Upper lobe of left lung (tissue), 6 donors: ENCODE results near the gene CDH15. TPM values are rescaled to one million over a fixed set of nuclear protein-coding genes. Genes with fewer than 3 reads are reported as not detected.

ENCODE experiments used
- ATAC-seq, 2 donors: fragments of 200-7000 bp; cut with Tn5 transposase; one replicate each; pipeline ENCODE4 v1.9.1; 2022; ENCODE audit warnings: mild to moderate bottlenecking in 2 of 2, moderate library complexity in 2 of 2; ENCODE audit not compliant: low FRiP score in 2 of 2
- DNase-seq, 2 donors: peaks; one replicate each; pipeline ENCODE4 v3.0.0-alpha.2; 2019 to 2020
- H3K27ac ChIP-seq, 4 donors: fragments of 200-600 bp; sonication (generic); one replicate each; pipeline ENCODE4 v1.5.1; 2016 to 2019
- H3K27me3 ChIP-seq, 4 donors: fragments of 200-600 bp; sonication (generic); one replicate each; pipeline ENCODE4 v1.5.1; 2017 to 2019
- H3K36me3 ChIP-seq, 4 donors: fragments of 200-600 bp; sonication (generic); one replicate each; pipeline ENCODE4 v1.5.1; 2016 to 2019
- H3K4me1 ChIP-seq, 4 donors: fragments of 200-600 bp; sonication (generic); one replicate each; pipeline ENCODE4 v1.5.1; 2018 to 2019
- H3K4me3 ChIP-seq, 4 donors: fragments of 200-600 bp; sonication (generic); one replicate each; pipeline ENCODE4 v1.5.1; 2017 to 2019; ENCODE audit warnings: mild to moderate bottlenecking in 2 of 4, moderate library complexity in 1 of 4
- H3K9me3 ChIP-seq, 4 donors: fragments of 200-600 bp; sonication (generic); one replicate each; pipeline ENCODE4 v1.5.1; 2018 to 2019
- EP300 ChIP-seq, 4 donors: sonication (generic); formaldehyde crosslinking; IDR thresholded peaks; one replicate each; pipeline ENCODE4 v1.5.1; 2017; ENCODE audit warnings: antibody characterized with exemption in 4 of 4, control low read depth in 2 of 4
- POLR2A ChIP-seq, 4 donors: fragments of 450-650 bp; IDR thresholded peaks; one replicate each; pipeline ENCODE4 v1.5.1; 2016 to 2017; ENCODE audit warnings: antibody characterized with exemption in 4 of 4, mild to moderate bottlenecking in 2 of 4
- POLR2AphosphoS5 ChIP-seq, 2 donors: sonication (generic); formaldehyde crosslinking; IDR thresholded peaks; one replicate each; pipeline ENCODE4 v1.5.1; 2017; ENCODE audit warnings: antibody characterized with exemption in 2 of 2
- WGBS, 2 donors: methylation state at CpG; one replicate each; pipeline ENCODE4 v1.1.5; 2017 to 2018; 5-methylcytosine and 5-hydroxymethylcytosine counted together
- total RNA-seq, 6 donors: library from RNA; depleted of rRNA in 4 of 6; stranded (reverse); fragments of >200 nt in 4 of 6; gene quantifications; one replicate each; pipeline versions ENCODE4 v1.1.0 to v1.2.1, GENCODE V29; 2016 to 2021
- TF ChIP-seq, protein P1 (sequence below), 6 experiments: fragments of 450-650 bp in 4 of 6; fragments of 200-600 bp in 2 of 6; sonication (generic) in 2 of 6; IDR thresholded peaks; one replicate each; pipeline ENCODE4 v1.5.1; 2016 to 2019; ENCODE audit warnings: antibody characterized with exemption in 6 of 6
- donor health status: DM: no; HTN: no; CAD: no; lungs with moderate emphysema.
- donor health status: DM: no; HTN: yes; CAD: no; lungs with severe emphysema.

The CDH15 gene
- total RNA-seq, 6 donors from 2014 or later = 0.39 to 4.2 (median 1.2) TPM

DNA sequence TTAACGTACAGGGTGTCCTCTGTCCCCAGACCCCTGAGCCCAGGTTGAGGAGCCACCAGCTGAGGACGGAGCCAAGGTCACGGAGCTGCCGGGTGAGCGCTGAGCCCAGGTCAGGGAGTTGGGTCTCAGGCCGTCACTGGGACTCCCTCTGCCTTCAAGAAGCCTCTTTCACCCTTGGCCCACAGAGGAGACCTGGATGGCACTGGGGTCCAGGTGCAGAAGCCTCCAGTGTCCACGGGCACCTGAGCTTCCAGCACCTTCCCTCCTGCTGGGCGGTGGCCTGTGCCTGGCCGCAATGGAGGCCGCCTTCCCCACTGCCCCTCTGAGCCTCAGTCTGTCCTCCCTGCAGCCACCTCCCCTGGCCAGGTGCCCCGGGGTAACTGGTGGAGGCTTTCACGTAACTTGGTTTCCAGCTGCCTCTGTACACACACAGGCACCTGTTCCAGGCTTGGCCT, 31.6 kb upstream of the CDH15 start:
- H3K36me3 ChIP-seq = peaks cover 6 to 75% (median 49%) of the 10 kb centered on the region in 4 donors
- H3K27me3 ChIP-seq = no peaks in the 10 kb centered on the region
- H3K27ac ChIP-seq = no peak overlapping the region
- H3K9me3 ChIP-seq = no peaks in the 10 kb centered on the region
- DNase-seq = peak in 1 of 2 donors; percentile 45
- H3K4me3 ChIP-seq = no peak overlapping the region
- 97 to 99% methylated on average over 7 to 12 of the region's 12 CpGs for WGBS, 2 donors
- H3K4me1 ChIP-seq = no peaks in the 10 kb centered on the region
- ATAC-seq = no peak
- TF ChIP-seq EP300 (IDR thresholded peaks at IDR 0.05) = no peak

DNA sequence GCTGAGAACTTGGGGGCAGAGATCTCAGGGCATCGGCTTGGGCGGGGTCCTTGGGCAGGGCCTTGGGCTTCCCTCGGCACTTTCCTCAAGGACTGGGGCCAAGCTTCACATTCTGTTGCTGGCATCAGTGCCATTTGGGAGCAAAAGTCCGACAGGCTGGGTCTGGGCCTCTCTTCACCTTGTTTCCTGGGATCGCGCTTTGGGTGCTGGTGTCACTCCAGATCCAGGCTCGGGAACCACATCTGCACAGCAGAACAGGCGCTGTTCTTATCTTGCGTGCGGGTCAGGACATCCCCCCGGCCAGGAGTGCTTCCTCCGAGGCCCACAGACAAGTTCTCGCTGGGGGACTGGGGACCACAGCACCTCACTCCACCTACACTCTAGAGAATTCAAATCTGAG, 31.1 kb upstream of the CDH15 start:
- H3K4me3 ChIP-seq = no peak overlapping the region
- H3K4me1 ChIP-seq = no peaks in the 10 kb centered on the region
- no peak overlapping the region for H3K27ac ChIP-seq
- 95 to 96% methylated on average over 10 to 13 of the region's 13 CpGs for WGBS, 2 donors
- no peak for ATAC-seq
- peaks cover 6 to 75% (median 48%) of the 10 kb centered on the region in 4 donors for H3K36me3 ChIP-seq
- DNase-seq = no peak
- H3K9me3 ChIP-seq = no peaks in the 10 kb centered on the region
- TF ChIP-seq, protein P1, sequence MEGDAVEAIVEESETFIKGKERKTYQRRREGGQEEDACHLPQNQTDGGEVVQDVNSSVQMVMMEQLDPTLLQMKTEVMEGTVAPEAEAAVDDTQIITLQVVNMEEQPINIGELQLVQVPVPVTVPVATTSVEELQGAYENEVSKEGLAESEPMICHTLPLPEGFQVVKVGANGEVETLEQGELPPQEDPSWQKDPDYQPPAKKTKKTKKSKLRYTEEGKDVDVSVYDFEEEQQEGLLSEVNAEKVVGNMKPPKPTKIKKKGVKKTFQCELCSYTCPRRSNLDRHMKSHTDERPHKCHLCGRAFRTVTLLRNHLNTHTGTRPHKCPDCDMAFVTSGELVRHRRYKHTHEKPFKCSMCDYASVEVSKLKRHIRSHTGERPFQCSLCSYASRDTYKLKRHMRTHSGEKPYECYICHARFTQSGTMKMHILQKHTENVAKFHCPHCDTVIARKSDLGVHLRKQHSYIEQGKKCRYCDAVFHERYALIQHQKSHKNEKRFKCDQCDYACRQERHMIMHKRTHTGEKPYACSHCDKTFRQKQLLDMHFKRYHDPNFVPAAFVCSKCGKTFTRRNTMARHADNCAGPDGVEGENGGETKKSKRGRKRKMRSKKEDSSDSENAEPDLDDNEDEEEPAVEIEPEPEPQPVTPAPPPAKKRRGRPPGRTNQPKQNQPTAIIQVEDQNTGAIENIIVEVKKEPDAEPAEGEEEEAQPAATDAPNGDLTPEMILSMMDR (IDR thresholded peaks at IDR 0.05) = no peak
- TF ChIP-seq POLR2AphosphoS5 (IDR thresholded peaks at IDR 0.05) (no peak), EP300 (IDR thresholded peaks at IDR 0.05) (no peak), POLR2A (IDR thresholded peaks at IDR 0.05) (no peak)
- H3K27me3 ChIP-seq = no peaks in the 10 kb centered on the region

DNA sequence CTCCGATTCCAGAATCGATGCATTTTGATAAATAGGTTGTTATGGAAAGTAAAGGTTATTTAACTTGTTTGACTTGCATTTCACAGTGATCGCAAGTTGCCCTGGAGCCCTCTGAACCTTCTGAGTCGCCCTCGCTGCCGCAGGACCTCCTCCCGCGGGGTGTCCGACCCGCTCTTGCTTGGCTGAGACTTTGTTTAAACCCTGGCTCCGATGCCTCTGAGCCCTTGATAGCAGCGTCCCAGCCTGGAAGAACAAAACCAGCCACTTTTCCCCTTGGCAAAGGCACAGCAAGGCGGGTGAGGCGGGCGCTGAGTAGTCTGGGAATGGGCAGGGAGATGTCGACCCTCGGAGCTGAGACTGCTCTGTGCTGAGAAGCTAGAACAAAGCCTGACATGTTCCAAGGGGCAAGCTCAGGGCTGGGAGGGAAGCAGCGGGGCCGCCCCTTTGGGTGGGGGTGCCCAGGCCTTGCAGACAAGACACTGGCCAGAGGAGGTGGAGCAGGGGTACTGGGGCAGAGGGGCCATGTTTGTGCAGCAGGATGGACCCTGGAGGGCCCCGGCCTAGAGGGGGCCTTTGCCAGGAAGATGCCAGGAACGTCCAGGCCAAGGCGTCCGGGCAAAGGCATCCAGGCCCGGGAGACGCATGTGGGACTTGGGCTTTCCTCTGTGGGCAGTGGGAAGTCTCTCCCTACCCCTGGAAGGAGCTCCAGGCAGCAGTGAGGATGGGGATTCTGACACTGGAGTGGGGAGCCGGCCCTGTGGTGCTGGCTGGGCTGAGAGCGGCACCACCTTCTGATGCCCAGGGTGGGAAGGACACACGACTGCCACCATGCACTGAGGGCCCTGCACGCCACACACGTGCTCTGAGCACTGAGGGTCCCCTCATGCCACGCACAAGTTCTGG, 30.3 kb upstream of the CDH15 start:
- no peaks in the 10 kb centered on the region for H3K9me3 ChIP-seq
- ATAC-seq (no peak), DNase-seq (peak in 1 of 2 donors; percentile 60)
- H3K4me1 ChIP-seq = no peaks in the 10 kb centered on the region
- no peaks in the 10 kb centered on the region for H3K27me3 ChIP-seq
- no peak overlapping the region for H3K4me3 ChIP-seq
- 91 to 94% methylated on average over 22 to 31 of the region's 31 CpGs for WGBS, 2 donors
- H3K36me3 ChIP-seq = peaks cover 6 to 78% (median 55%) of the 10 kb centered on the region in 4 donors
- no peak overlapping the region for H3K27ac ChIP-seq
- TF ChIP-seq POLR2A (IDR thresholded peaks at IDR 0.05) (no peak), POLR2AphosphoS5 (IDR thresholded peaks at IDR 0.05) (no peak), EP300 (IDR thresholded peaks at IDR 0.05) (no peak)
- TF ChIP-seq, protein P1 (IDR thresholded peaks at IDR 0.05) = no peak

DNA sequence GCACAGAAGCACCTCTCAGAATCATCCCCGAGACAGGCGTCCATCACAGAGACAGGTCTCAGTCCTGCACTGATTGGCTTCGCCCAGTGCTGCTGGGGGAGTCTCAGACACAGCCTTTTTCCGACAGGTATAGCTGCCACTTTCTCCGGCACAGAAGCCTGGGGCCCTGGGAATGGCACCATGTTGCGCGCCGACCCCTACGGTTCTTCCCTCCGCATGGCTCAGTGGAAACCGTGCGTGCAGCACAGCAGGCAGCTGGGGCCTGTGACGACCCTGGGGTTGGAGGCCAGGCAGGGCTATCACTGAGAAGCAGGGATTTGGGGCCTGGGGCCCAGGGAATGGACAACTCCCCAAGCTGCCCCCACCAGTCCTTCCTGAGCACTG, 29.7 kb upstream of the CDH15 start:
- TF ChIP-seq POLR2AphosphoS5 (IDR thresholded peaks at IDR 0.05) = no peak
- peaks cover 6 to 78% (median 53%) of the 10 kb centered on the region in 4 donors for H3K36me3 ChIP-seq

DNA sequence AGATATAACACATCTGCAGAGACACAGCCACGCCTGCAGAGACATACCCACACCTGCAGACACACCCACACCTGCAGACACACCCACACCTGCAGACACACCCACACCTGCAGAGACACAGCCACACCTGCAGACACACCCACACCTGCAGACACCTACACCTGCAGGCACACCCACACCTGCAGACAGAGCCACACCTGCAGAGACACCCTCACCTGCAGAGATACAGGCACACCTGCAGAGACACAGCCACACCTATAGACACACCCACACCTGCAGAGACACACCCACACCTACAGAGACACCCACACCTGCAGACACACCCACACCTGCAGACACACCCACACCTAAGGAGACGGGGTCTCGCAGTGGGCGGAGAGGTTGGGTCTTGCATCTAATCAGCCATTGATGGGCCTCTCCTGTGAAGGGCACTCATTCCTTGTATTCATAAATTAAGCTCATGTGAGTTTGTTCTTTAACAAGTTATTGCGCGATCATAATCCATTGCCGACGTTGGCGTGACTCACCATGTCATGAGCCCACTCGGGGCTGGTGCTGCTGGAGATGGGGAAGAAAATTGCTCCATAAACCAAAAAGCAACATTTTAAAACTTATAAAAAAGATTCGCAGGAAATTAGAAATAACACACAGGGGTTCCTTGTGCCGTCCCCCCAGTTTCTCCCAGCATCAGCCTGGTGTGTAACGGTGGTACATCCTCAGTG, 28.9 kb upstream of the CDH15 start:
- Histone ChIP-seq H3K4me1 (no peaks in the 10 kb centered on the region), H3K36me3 (peaks cover 6 to 74% (median 50%) of the 10 kb centered on the region in 4 donors), H3K9me3 (no peaks in the 10 kb centered on the region), H3K27ac (no peak overlapping the region), H3K27me3 (no peaks in the 10 kb centered on the region), H3K4me3 (no peak overlapping the region)
- DNase-seq (no peak), ATAC-seq (no peak)
- WGBS, 2 donors = 91 to 94% methylated on average over 12 to 13 of the region's 13 CpGs
- TF ChIP-seq EP300 (IDR thresholded peaks at IDR 0.05) = no peak
- TF ChIP-seq, protein P1 (IDR thresholded peaks at IDR 0.05) = no peak
- no peak for TF ChIP-seq POLR2AphosphoS5 (IDR thresholded peaks at IDR 0.05)
- TF ChIP-seq POLR2A (IDR thresholded peaks at IDR 0.05) = no peak

More for the DNA sequence above, 29.7 kb upstream of the CDH15 start:
- DNase-seq (peak in 1 of 2 donors; percentile 41), ATAC-seq (no peak)
- Histone ChIP-seq H3K9me3 (no peaks in the 10 kb centered on the region), H3K4me3 (no peak overlapping the region), H3K27ac (no peak overlapping the region), H3K4me1 (no peaks in the 10 kb centered on the region), H3K27me3 (no peaks in the 10 kb centered on the region)
- WGBS, 2 donors = 95 to 97% methylated on average over 13 of the region's 13 CpGs
